PC-3 (cell line): ENCODE measurements around the gene FTO. TPM values are rescaled to one million over a fixed set of nuclear protein-coding genes. Genes with fewer than 3 reads are reported as not detected.

Source experiments
- ATAC-seq: fragments of 200-7000 bp; cut with Tn5 transposase; 2 replicates; pipeline ENCODE4 v1.9.1; 2020; ENCODE audit warnings: mild to moderate bottlenecking, moderate library complexity
- BruUV-seq: library from RNA; stranded (reverse); fragments of 400-500 nt; replicated peaks from 2 replicates; lab custom pipeline; 2021; lab: Mats Ljungman, UMichigan
- CTCF ChIA-PET: fragments of 300-600 bp; sonication (Branson Sonifier 250); formaldehyde crosslinking; loops from one replicate; lab custom pipeline; 2022; ENCODE audit warnings: antibody characterized with exemption; lab: Charles Lee
- POLR2A ChIA-PET: fragments of 300-600 bp; sonication (Branson Sonifier 250); formaldehyde crosslinking; loops from one replicate; lab custom pipeline; 2022; ENCODE audit warnings: antibody characterized with exemption; ENCODE audit not compliant: unreplicated experiment; lab: Charles Lee
- DNase-seq: peaks from one replicate; pipeline ENCODE4 v3.0.0-alpha.2; 2015
- H2AFZ ChIP-seq: fragments of 300-600 bp; sonication (generic); 2 replicates; pipeline ENCODE4 v1.6.0; 2016; ENCODE audit warnings: antibody characterized with exemption, low read length
- H3F3A ChIP-seq: fragments of 300-600 bp; sonication (generic); one replicate; pipeline ENCODE4 v1.6.0; 2017; ENCODE audit warnings: antibody characterized with exemption, low read length, control low read depth, mild to moderate bottlenecking; ENCODE audit not compliant: unreplicated experiment
- H3K27ac ChIP-seq: fragments of 300-600 bp; sonication (generic); 2 replicates; pipeline ENCODE4 v1.5.1; 2016; ENCODE audit warnings: mild to moderate bottlenecking, low read length
- H3K27me3 ChIP-seq: fragments of 300-600 bp; sonication (generic); 2 replicates; pipeline ENCODE4 v1.6.1; 2016; ENCODE audit warnings: low read length, mixed read lengths
- H3K36me3 ChIP-seq: fragments of 300-600 bp; sonication (generic); 2 replicates; pipeline ENCODE4 v1.6.1; 2016; ENCODE audit warnings: low read depth, mixed run types, low read length, mixed read lengths
- H3K4me1 ChIP-seq: fragments of 300-600 bp; sonication (generic); 2 replicates; pipeline ENCODE4 v1.5.1; 2016; ENCODE audit warnings: low read length; ENCODE audit not compliant: insufficient read depth
- H3K4me2 ChIP-seq: fragments of 300-600 bp; sonication (generic); 2 replicates; pipeline ENCODE4 v1.6.0; 2016; ENCODE audit warnings: low read length
- H3K4me3 ChIP-seq: fragments of 300-600 bp; sonication (generic); 2 replicates; pipeline ENCODE4 v1.5.1; 2016; ENCODE audit warnings: mild to moderate bottlenecking, low read length, mixed read lengths
- H3K79me2 ChIP-seq: fragments of 300-600 bp; sonication (generic); 2 replicates; pipeline ENCODE4 v1.6.1; 2017; ENCODE audit warnings: low read length, mixed read lengths
- H3K9ac ChIP-seq: fragments of 300-600 bp; sonication (generic); 2 replicates; pipeline ENCODE4 v1.6.0; 2016; ENCODE audit warnings: mild to moderate bottlenecking, low read length
- H3K9me2 ChIP-seq: fragments of 300-600 bp; sonication (generic); replicated peaks from 2 replicates; pipeline ENCODE4 v1.6.1; 2016; ENCODE audit warnings: mixed run types, low read length, mixed read lengths
- H3K9me3 ChIP-seq: fragments of 300-600 bp; sonication (generic); 2 replicates; pipeline ENCODE4 v1.6.1; 2016; ENCODE audit warnings: low read length, mixed read lengths
- H4K20me1 ChIP-seq: fragments of 300-600 bp; sonication (generic); 2 replicates; pipeline ENCODE4 v1.6.1; 2016; ENCODE audit warnings: low read length, mixed read lengths
- EZH2 ChIP-seq: fragments of 300-600 bp; sonication (generic); IDR thresholded peaks from one replicate; pipeline ENCODE4 v1.6.1; 2017; ENCODE audit warnings: antibody characterized with exemption, mild to moderate bottlenecking, low read length; ENCODE audit not compliant: unreplicated experiment
- EZH2phosphoT487 ChIP-seq: fragments of 300-600 bp; sonication (generic); IDR thresholded peaks from 2 replicates; pipeline ENCODE4 v1.6.1; 2018; ENCODE audit warnings: mild to moderate bottlenecking, antibody characterized with exemption, low read length, borderline replicate concordance
- intact Hi-C: fragments of 100-400 bp; cut with micrococcal nuclease; formaldehyde crosslinking; loops from 2 replicates; pipeline ENCODE4 v1.9.0; 2023
- total RNA-seq: library from RNA; depleted of rRNA; stranded (reverse); fragments of >200 nt; gene quantifications from 2 replicates; pipeline ENCODE4 v1.2.3, GENCODE V29; 2014
- TF ChIP-seq, protein P1 (sequence below): fragments of 300-600 bp; sonication (generic); conservative IDR thresholded peaks from 2 replicates; pipeline ENCODE4 v1.5.1; 2017; ENCODE audit warnings: antibody characterized with exemption, low read depth, mild to moderate bottlenecking, low read length

FTO gene
- total RNA-seq, 1 experiment from 2014 or later = 27.0 TPM

DNA sequence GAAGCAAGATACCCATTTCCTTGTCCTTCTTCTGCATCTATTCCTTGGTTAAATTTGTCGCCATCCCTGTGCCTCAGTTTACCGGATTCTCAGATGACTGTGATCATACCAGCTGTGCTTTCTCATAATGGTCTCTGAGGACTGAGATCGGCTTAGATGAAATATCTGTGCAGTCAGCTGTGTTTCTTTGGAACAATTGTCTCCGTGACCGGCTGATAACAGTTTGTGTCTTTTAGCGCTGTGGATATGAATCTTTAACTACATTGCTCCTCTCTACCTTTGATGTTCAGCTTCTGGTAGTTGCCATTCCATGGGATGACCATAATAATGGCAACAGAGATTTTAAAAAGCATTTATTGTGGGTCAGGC is 473 bp downstream of the FTO start:
- Histone ChIP-seq H3K9me3 (no peaks in the 10 kb centered on the region), H3K4me2 (peak overlapping the region; percentile 87), H4K20me1 (no peaks in the 10 kb centered on the region), H3K27ac (no peak overlapping the region), H3K36me3 (no peaks in the 10 kb centered on the region), H3K4me1 (peaks cover 10% of the 10 kb centered on the region; the same call in 1 of the 2 replicates), H3F3A (no peaks in the 10 kb centered on the region), H3K9me2 (no peaks in the 10 kb centered on the region), H2AFZ (peak overlapping the region; percentile 88), H3K79me2 (peaks cover 53% of the 10 kb centered on the region), H3K4me3 (peak overlapping the region; percentile 81), H3K9ac (peak overlapping the region; percentile 77), H3K27me3 (no peaks in the 10 kb centered on the region)
- TF ChIP-seq, protein P1, sequence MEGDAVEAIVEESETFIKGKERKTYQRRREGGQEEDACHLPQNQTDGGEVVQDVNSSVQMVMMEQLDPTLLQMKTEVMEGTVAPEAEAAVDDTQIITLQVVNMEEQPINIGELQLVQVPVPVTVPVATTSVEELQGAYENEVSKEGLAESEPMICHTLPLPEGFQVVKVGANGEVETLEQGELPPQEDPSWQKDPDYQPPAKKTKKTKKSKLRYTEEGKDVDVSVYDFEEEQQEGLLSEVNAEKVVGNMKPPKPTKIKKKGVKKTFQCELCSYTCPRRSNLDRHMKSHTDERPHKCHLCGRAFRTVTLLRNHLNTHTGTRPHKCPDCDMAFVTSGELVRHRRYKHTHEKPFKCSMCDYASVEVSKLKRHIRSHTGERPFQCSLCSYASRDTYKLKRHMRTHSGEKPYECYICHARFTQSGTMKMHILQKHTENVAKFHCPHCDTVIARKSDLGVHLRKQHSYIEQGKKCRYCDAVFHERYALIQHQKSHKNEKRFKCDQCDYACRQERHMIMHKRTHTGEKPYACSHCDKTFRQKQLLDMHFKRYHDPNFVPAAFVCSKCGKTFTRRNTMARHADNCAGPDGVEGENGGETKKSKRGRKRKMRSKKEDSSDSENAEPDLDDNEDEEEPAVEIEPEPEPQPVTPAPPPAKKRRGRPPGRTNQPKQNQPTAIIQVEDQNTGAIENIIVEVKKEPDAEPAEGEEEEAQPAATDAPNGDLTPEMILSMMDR = no peak
- no peak for TF ChIP-seq EZH2phosphoT487
- TF ChIP-seq EZH2 = no peak
- intact Hi-C loops = no loop called here
- ATAC-seq = no peak
- no peak for DNase-seq
- TSS peak; percentile 63 for BruUV-seq
- ChIA-PET POLR2A (no interaction called here), CTCF (interaction anchor here (1.0 to 1.3 kb wide), 2 partner anchors 38 to 155 kb away, joined by 4 read pairs; no protein-coding TSS in a partner anchor)

DNA sequence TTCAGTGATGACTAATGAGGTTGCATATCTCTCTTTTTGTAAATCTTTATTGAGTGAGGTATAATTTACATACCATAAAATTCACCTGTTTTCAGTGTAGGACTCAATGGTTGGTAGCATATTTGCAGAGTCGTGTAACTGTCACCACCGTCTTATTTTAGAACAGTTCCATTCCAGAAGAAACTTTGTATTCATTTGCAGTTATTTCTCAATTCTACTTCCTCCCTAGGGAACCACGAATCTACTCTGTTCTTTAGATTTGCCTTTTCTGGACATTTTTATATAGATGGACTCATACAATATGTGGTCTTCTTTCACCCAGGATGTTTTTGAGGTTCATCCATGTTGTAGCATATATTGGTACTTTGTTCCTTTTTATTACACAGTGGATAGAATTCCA is 3.7 kb downstream of the FTO start:
- Histone ChIP-seq H4K20me1 (no peaks in the 10 kb centered on the region), H3K36me3 (no peaks in the 10 kb centered on the region), H3K79me2 (peaks cover 60% of the 10 kb centered on the region), H3K9me2 (no peaks in the 10 kb centered on the region), H3K4me3 (no peak overlapping the region), H3F3A (no peaks in the 10 kb centered on the region), H3K4me1 (peaks cover 10% of the 10 kb centered on the region; the same call in 1 of the 2 replicates), H3K9ac (no peak overlapping the region), H2AFZ (no peak overlapping the region), H3K4me2 (no peak overlapping the region), H3K9me3 (no peaks in the 10 kb centered on the region), H3K27me3 (no peaks in the 10 kb centered on the region), H3K27ac (no peak overlapping the region)
- BruUV-seq = no TSS peak
- POLR2A ChIA-PET = no interaction called here
- CTCF ChIA-PET = no interaction called here
- no peak for DNase-seq
- TF ChIP-seq EZH2phosphoT487 = no peak
- no peak for TF ChIP-seq EZH2
- TF ChIP-seq, protein P1 = no peak
- intact Hi-C loops = no loop called here
- no peak for ATAC-seq

DNA sequence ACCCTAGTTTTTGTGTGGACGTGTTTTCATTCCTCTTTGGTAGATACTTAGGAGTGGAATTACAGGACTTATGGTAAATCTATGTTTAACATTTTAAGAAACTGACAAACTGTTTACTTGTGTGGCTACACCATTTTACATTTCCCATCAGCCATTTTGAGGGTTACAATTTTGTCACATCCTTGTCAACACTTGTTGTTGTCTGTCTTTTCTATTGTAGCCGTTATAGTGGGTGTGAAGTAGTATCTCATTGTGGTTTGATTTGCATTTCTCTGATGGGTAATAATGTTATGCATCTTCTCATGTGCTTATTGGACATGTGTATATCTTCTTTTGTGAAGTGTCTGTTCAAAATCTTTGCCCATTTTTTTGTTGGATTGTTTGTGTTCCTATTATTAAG is 4.5 kb downstream of the FTO start:
- no peak overlapping the region for H3K9ac ChIP-seq
- no peaks in the 10 kb centered on the region for H4K20me1 ChIP-seq
- ATAC-seq (no peak), DNase-seq (no peak)
- CTCF ChIA-PET = no interaction called here
- no peaks in the 10 kb centered on the region for H3F3A ChIP-seq
- H3K9me3 ChIP-seq = no peaks in the 10 kb centered on the region
- TF ChIP-seq, protein P1 = no peak
- TF ChIP-seq EZH2phosphoT487 = no peak
- no peak for TF ChIP-seq EZH2
- no TSS peak for BruUV-seq
- no peaks in the 10 kb centered on the region for H3K36me3 ChIP-seq
- intact Hi-C loops = no loop called here
- H3K27me3 ChIP-seq = no peaks in the 10 kb centered on the region
- H3K79me2 ChIP-seq = peaks cover 63% of the 10 kb centered on the region
- H3K4me1 ChIP-seq = peaks cover 10% of the 10 kb centered on the region; the same call in 1 of the 2 replicates
- POLR2A ChIA-PET = no interaction called here
- no peaks in the 10 kb centered on the region for H3K9me2 ChIP-seq
- no peak overlapping the region for H3K4me3 ChIP-seq
- H2AFZ ChIP-seq = no peak overlapping the region
- H3K4me2 ChIP-seq = no peak overlapping the region
- H3K27ac ChIP-seq = no peak overlapping the region
